ENCODE results near the gene YRDC.

DNA sequence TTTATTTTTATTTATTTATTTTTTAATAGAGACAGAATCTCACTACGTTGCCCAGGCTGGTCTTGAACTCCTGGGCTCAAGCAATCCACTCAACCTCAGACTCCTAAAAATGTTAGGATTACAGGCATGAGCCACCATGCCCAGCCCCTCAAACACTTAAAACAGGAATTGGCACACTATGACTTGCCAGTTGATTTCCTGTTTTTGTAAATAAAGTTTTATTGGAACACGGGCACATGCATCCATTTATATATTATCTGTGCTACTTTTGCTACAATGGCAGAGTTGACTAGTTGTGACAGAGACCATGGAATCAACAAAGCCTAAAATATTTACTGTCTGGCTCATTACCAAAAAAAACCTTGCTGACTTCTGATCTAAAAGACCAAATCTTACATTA is 16.0 kb upstream of the YRDC start:
- TF ChIP-seq, protein P1, sequence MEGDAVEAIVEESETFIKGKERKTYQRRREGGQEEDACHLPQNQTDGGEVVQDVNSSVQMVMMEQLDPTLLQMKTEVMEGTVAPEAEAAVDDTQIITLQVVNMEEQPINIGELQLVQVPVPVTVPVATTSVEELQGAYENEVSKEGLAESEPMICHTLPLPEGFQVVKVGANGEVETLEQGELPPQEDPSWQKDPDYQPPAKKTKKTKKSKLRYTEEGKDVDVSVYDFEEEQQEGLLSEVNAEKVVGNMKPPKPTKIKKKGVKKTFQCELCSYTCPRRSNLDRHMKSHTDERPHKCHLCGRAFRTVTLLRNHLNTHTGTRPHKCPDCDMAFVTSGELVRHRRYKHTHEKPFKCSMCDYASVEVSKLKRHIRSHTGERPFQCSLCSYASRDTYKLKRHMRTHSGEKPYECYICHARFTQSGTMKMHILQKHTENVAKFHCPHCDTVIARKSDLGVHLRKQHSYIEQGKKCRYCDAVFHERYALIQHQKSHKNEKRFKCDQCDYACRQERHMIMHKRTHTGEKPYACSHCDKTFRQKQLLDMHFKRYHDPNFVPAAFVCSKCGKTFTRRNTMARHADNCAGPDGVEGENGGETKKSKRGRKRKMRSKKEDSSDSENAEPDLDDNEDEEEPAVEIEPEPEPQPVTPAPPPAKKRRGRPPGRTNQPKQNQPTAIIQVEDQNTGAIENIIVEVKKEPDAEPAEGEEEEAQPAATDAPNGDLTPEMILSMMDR (IDR thresholded peaks at IDR 0.05), result no peak
- TF ChIP-seq POLR2A (IDR thresholded peaks at IDR 0.05), result no peak

All from testis (tissue), 2 donors.